ENCODE measurements around the gene ATXN7L1. TPM values are rescaled to one million over a fixed set of nuclear protein-coding genes. Genes with fewer than 3 reads are reported as not detected.

ATXN7L1 gene
- total and polyA plus RNA-seq, 2 of the 13 experiments (the other 11 are each of a cell fraction or from before 2014, with no cell fraction given), result 4.1 to 7.8 TPM

- Histone ChIP-seq H3K9ac (ENCODE audit: insufficient read depth, low read depth, low read length) (no peak overlapping the region), H3K9me3 (ENCODE audit: low read length) (no peaks in the 10 kb centered on the region), H3K4me1 (ENCODE audit: insufficient read depth, low read length) (no peaks in the 10 kb centered on the region), H2AFZ (ENCODE audit: low read length) (no peak overlapping the region), H3K4me3 (replicated peaks in 1 of 3; ENCODE audit: insufficient read depth in 1 of 3, low read depth in 2 of 3, low read length in 3 of 3) (no peak overlapping the region), H4K20me1 (ENCODE audit: insufficient read depth, low read length) (no peaks in the 10 kb centered on the region), H3K79me2 (ENCODE audit: insufficient read depth, low read length) (no peaks in the 10 kb centered on the region), H3K27ac (ENCODE audit: extremely low read length, insufficient read depth, low read length) (no peak overlapping the region), H3K27me3 (ENCODE audit: control insufficient read depth in 1 of 2, insufficient read depth in 2 of 2, low read length in 2 of 2) (no peaks in the 10 kb centered on the region), H3K4me2 (ENCODE audit: low read depth, low read length) (no peak overlapping the region), H3K36me3 (replicated peaks in 1 of 2; ENCODE audit: control insufficient read depth in 1 of 2, insufficient read depth in 2 of 2, low read length in 2 of 2) (peaks cover 0 to 2% of the 10 kb centered on the region in 2 experiments; a peak in 1 of 5 replicates)
- CTCF ChIA-PET (ENCODE audit: low intra/inter-chr PET ratio, low total read pairs), result no interaction called here
- POLR2A ChIA-PET, result no interaction called here
- FAIRE-seq (no peak), ATAC-seq (no peak), DNase-seq (ENCODE audit: low spot score) (no peak)
- 83% methylated on average over 4 of the region's 9 CpGs for WGBS (ENCODE audit: low lambda C conversion rate)
- TF ChIP-seq KLF9 (CRISPR knock-in tag; IDR thresholded peaks at IDR 0.05; ENCODE audit: low read depth) (no peak), TCF7 (IDR thresholded peaks at IDR 0.05; ENCODE audit: low read depth) (no peak), ZNF792 (CRISPR knock-in tag; IDR thresholded peaks at IDR 0.05) (no peak), SCMH1 (CRISPR knock-in tag; IDR thresholded peaks at IDR 0.05; ENCODE audit: borderline replicate concordance) (no peak)
- in situ Hi-C loops (cut with HindIII; ENCODE audit: extremely low pct_ligation_motif_present, low pct_unique_long_range_greater_than_20kb), result no loop called here
- intact Hi-C loops (cut with micrococcal nuclease; ENCODE audit: unreplicated experiment), result no loop called here
- BruUV-seq (replicated peaks), result no TSS peak
Observed at GRCh38 chr7:105612806-105613205, 263.6 kb downstream of the ATXN7L1 start.

GRCh38 chr7:105611856-105612775, 264.3 kb downstream of the ATXN7L1 start:
- no peak overlapping the region for H3K27ac ChIP-seq (ENCODE audit: extremely low read length, insufficient read depth, low read length)
- H3K79me2 ChIP-seq (ENCODE audit: insufficient read depth, low read length), result no peaks in the 10 kb centered on the region
- no peaks in the 10 kb centered on the region for H3K27me3 ChIP-seq (ENCODE audit: control insufficient read depth in 1 of 2, insufficient read depth in 2 of 2, low read length in 2 of 2)
- peaks cover 0 to 2% of the 10 kb centered on the region in 2 experiments; a peak in 1 of 5 replicates for H3K36me3 ChIP-seq (replicated peaks in 1 of 2; ENCODE audit: control insufficient read depth in 1 of 2, insufficient read depth in 2 of 2, low read length in 2 of 2)
- in situ Hi-C loops (cut with HindIII; ENCODE audit: extremely low pct_ligation_motif_present, low pct_unique_long_range_greater_than_20kb), result no loop called here
- DNase-seq (ENCODE audit: low spot score) (no peak), ATAC-seq (no peak), FAIRE-seq (no peak)
- WGBS (ENCODE audit: low lambda C conversion rate), result 93% methylated on average over 13 of the region's 16 CpGs
- H3K4me2 ChIP-seq (ENCODE audit: low read depth, low read length), result no peak overlapping the region
- POLR2A ChIA-PET, result no interaction called here
- H3K9me3 ChIP-seq (ENCODE audit: low read length), result no peaks in the 10 kb centered on the region
- no peak overlapping the region for H2AFZ ChIP-seq (ENCODE audit: low read length)
- TF ChIP-seq MAFK (conservative IDR thresholded peaks at IDR 0.05 in 1 of 2, IDR thresholded peaks at IDR 0.05 in 1 of 2; ENCODE audit: low read length in 2 of 2) (peak; percentile 97 to 99), ZNF784 (CRISPR knock-in tag; IDR thresholded peaks at IDR 0.05; ENCODE audit: borderline replicate concordance) (no peak), MAFF (IDR thresholded peaks at IDR 0.05; ENCODE audit: low read depth, low read length) (peak; percentile 98)
- H3K4me3 ChIP-seq (replicated peaks in 1 of 3; ENCODE audit: insufficient read depth in 1 of 3, low read depth in 2 of 3, low read length in 3 of 3), result no peak overlapping the region
- no peaks in the 10 kb centered on the region for H4K20me1 ChIP-seq (ENCODE audit: insufficient read depth, low read length)
- intact Hi-C loops (cut with micrococcal nuclease; ENCODE audit: unreplicated experiment), result no loop called here
- CTCF ChIA-PET (ENCODE audit: low intra/inter-chr PET ratio, low total read pairs), result no interaction called here
- no peak overlapping the region for H3K9ac ChIP-seq (ENCODE audit: insufficient read depth, low read depth, low read length)
- BruUV-seq (replicated peaks), result no TSS peak
- H3K4me1 ChIP-seq (ENCODE audit: insufficient read depth, low read length), result no peaks in the 10 kb centered on the region
